GM12874 (cell line): ENCODE results near the gene GDF7.

ENCODE experiments used
- TF ChIP-seq, protein P1 (sequence below): IDR thresholded peaks from 2 replicates; pipeline ENCODE4 v1.5.1; 2011; ENCODE audit warnings: low read depth, mild to moderate bottlenecking, control low read depth, low read length, moderate library complexity; ENCODE audit not compliant: insufficient read depth

GDF7 gene

DNA sequence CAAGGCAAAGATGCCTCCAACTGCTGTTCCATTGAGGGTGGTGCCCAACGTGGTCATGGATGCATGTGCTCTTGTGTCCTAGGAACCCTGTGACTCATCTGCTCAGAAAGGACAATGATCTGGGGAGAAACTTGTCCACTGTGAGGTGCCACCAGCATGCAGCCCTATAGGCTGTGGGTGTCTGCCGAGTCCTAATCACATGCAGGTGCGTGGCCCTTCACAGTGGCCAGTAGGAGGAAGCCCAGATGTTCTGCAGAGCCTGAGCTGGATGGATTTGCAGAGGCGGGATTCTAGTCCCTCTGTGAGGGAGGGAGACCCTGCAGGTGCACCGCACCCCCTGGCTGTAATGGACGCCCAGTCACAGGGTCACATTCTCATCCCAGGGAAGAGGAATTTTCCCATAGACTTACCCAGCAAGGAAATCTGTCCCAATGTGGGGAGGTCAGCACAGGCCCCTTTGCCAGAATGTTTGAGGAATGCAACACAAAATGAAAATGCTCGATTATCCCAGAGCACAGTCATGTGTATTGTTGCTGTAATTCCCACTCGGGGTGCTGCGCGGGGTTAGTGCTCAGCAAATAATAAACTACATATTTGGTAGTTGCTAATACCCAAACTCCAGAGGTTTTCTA is 13.9 kb downstream of the GDF7 start:
- TF ChIP-seq, protein P1, sequence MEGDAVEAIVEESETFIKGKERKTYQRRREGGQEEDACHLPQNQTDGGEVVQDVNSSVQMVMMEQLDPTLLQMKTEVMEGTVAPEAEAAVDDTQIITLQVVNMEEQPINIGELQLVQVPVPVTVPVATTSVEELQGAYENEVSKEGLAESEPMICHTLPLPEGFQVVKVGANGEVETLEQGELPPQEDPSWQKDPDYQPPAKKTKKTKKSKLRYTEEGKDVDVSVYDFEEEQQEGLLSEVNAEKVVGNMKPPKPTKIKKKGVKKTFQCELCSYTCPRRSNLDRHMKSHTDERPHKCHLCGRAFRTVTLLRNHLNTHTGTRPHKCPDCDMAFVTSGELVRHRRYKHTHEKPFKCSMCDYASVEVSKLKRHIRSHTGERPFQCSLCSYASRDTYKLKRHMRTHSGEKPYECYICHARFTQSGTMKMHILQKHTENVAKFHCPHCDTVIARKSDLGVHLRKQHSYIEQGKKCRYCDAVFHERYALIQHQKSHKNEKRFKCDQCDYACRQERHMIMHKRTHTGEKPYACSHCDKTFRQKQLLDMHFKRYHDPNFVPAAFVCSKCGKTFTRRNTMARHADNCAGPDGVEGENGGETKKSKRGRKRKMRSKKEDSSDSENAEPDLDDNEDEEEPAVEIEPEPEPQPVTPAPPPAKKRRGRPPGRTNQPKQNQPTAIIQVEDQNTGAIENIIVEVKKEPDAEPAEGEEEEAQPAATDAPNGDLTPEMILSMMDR: no peak

DNA sequence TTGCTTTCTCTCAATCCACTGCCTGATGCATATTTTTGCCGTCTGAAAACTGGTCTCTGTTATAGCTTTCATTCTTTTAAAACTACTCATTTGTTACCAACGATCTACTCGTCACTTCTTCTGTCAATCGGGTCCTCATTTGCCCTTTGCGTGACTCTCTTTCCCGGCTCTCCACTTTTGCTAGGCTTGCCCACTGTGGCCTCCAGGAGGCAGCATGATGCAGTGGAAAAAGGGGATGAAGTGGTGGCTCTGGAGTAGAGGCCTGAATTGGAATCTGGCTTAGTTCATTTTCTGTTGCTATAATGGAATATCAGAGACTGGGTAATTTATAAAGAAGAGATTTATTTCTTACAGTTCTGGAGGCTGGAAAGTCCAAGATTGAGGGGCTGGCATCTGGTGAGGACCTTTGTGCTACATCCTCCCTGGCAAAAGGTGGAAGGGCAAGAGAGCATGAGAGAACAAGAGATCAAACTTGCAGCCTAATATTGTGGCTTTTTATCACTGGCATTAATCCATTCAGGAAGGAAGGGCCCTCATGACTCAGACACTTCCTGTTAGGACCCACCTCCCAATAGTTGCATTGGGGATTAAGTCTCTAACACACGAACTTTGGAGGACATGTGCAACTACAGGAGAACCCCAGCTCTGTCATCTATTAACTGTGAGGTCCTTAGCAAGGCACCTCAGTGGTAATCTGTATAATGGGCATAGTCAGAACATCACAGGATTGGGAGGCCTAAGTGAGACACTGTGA is 15.4 kb downstream of the GDF7 start:
- TF ChIP-seq, protein P1: peak; percentile 28; the same call in 1 of the 2 replicates

DNA sequence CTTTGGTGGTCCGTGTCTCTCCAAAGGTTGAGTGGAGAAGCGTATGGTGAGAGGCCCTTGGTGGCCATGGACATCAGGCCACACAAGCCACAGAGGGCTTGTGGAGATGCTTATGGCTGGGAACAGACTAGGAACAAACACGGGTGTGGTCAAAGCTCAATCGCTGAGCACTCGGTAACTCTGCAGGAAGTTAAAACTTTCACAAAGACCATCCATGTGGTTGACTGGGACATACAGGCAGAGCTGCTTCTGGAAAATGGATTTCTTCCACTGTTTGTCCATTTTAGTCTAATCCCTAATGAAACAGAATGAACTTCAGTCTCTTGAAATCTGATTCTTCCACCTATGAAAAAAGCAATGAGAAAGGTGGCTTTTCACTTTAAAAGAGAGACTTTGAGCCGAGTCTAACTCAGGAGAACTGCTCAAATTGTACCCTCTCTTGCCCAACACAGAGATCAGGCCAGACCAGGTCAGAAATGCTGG is 17.7 kb downstream of the GDF7 start:
- TF ChIP-seq, protein P1: no peak

DNA sequence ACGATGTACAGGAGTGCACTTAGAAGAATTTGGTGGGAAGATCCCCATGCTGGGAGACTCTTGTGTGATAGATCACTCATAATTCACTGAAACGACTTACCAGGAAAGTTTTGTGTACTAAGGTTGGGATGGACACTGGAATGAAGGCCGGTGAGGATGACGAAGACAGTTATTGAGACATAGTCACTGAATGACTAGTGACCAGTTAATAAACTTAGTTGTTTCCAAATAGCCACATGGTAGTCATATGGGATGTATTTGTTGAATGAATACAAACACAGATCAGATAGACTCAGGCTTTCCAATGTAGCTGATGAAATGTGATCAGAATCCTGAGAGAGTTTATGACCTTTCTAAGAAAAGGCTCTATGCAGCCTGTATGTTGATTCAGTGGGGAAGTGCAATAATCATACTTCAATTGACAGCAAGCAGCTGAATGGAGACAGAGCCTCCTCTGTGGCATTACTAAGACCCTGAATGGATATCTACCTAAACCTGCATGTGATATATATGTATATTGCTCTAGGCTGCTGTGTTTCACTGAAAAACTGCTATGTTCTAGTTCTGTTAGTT is 20.4 kb downstream of the GDF7 start:
- TF ChIP-seq, protein P1: no peak

DNA sequence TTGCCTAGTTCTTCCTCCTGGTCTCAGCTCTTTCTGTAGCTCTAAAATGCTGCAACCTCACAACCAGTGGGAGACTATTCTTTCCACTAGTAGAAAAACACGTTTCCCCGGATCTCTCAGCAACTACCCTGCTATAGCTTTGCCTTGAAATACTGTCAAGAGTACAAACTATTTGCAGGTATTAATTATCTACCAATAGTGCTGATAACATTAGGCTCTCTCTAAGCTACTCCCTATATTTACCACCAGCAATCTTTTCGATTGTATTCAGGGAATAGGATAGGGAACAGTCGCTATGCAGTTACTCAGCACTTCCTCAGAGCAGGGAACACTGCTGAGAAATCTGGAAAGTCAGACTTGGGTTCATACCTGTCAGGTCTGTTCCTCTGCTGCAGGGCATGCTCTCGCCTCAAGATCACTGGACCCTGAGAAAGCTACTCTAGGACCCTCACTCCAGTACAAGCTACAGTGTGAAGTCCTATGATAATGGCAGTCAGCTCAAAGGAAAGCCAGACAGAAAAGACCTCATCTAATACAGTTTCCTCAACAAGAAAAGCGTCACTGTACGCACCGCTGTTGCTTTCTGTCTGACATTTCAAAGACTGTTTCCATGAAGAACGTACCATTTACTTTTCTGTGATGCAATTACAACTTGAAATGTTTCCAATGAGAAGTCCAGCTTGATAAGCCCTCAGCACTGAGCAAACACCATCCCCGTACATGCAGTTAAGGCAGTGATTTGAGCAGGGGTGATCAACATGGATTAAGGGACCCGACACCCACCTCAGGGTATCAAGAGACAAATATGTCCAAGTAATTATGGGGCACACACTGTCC is 22.7 kb downstream of the GDF7 start:
- TF ChIP-seq, protein P1: no peak

DNA sequence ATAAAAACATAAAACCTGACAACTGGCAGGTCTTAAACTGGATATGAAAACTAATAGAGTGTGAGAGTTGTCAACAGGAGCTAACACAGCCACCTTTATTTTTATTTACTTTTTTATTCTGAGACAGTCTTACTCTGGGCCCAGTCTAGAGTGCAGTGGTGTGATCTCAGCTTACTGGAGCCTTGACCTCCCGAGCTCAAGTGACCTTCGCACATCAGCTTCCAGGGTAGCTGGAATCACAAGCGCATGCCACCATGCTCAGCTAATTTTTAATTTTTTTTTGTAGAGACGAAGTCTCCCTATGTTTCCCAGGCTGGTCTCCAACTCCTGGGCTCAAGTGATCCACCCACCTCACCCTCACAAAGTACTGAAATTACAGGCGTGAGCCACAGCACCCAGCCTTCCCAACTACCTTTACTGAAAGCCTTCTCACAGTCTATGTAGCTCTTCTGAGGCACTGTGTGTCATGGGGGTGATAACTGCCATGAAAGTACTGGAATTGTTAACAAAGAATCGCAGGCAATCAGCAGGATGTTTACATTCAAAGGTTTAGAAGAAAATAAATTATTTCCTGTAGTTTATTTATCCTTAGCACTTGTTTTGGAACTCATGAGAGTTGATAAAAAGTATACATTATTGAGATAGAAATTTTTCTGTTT is 24.3 kb downstream of the GDF7 start:
- TF ChIP-seq, protein P1: no peak
